ENCODE data around the gene DDI2.

DNA sequence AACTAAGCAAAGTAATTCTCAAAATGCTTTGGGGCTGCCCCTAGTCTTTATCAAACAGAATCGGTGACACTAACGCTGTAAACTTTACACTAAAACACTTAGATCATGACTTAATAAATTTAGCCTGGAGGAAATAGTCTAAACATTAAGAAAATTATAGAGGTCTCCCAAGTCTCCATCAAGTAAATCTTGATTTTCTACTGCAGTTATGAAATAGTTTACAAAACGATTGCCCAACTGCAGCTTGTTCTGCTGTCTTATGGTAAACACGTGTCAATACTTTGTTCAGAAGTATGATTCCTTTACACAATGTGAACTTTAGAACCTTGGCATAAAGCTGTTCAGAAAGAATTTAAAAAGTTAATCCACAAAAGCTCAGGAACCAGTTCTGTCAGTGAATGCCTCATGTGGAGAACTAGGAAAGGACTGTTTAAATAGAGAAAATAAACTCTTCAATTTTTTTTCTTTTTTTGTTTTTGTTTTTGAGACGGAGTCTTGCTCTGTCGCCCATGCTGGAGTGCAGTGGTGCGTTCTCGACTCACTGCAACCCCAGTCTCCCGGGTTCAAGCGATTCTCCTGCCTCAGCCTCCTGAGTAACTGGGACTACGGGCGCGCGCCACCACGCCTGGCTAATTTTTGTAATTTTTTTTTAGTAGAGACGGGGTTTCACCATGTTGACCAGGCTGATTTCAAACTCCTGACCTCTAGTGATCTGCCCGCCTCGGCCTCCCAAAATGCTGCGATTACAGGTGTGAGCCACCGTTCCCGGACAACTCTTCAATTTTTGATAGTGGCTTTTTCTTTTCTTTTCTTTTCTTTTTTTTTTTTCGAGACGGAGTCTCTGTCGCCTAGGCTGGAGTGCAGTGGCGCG, 1.6 kb downstream of the DDI2 start:
- TF ChIP-seq, protein P1, sequence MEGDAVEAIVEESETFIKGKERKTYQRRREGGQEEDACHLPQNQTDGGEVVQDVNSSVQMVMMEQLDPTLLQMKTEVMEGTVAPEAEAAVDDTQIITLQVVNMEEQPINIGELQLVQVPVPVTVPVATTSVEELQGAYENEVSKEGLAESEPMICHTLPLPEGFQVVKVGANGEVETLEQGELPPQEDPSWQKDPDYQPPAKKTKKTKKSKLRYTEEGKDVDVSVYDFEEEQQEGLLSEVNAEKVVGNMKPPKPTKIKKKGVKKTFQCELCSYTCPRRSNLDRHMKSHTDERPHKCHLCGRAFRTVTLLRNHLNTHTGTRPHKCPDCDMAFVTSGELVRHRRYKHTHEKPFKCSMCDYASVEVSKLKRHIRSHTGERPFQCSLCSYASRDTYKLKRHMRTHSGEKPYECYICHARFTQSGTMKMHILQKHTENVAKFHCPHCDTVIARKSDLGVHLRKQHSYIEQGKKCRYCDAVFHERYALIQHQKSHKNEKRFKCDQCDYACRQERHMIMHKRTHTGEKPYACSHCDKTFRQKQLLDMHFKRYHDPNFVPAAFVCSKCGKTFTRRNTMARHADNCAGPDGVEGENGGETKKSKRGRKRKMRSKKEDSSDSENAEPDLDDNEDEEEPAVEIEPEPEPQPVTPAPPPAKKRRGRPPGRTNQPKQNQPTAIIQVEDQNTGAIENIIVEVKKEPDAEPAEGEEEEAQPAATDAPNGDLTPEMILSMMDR (IDR thresholded peaks at IDR 0.05) = no peak
- no peak for TF ChIP-seq POLR2A (IDR thresholded peaks at IDR 0.05)

Measured in heart left ventricle (tissue), 13 donors.